NCI-H526 treated with DMSO at 0.1 percent for 48 hours (cell line): Measurements from ENCODE around the gene FARS2.

ENCODE experiments used
- DNase-seq: peaks from one replicate; lab custom pipeline; 2025; lab: John Stamatoyannopoulos, UW

FARS2 gene

DNA sequence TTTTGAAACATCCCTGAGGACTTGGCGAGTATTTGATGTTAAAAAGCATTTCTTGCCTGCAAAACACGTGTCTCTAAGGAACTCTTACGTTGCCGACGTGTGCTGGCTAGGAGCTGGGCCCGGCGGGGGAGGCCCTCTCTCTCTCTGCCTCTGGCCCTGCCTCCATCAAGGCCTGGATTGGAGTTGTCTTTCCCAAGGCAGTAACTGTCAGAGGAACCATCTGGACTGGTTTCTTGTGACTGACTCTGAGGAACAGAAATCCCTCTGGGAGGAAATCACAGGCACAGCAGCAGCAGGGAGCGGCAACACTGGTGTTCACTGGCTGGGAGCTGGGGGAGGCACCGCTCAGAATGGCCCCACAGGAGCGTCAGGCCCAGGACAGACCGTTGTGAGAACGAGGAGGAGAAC, 501.3 kb downstream of the FARS2 start:
- no peak for DNase-seq

DNA sequence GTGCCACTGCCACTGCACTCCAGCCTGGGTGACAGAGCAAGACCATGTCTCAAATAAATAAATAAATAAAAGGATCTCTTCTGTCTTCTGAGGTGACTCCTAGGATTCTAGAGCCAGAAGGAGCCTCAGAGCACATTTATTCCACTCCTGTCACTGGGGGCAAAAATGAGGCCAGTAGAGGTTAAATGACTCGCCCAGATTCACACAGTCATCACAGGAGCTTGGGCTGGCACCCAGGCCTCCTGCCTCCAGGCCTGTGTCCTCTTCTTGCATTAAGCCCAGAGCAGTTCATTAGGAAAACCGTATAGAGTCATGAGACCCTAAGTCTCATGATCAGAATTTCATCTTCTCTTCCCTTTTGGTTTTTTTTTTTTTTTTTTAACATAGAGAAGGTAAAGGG, 502.1 kb downstream of the FARS2 start:
- no peak for DNase-seq

GRCh38 chr6:5763871-5764270, 502.6 kb downstream of the FARS2 start:
- no peak for DNase-seq

GRCh38 chr6:5764401-5764955, 503.2 kb downstream of the FARS2 start:
- no peak for DNase-seq

GRCh38 chr6:5765141-5765760, 503.9 kb downstream of the FARS2 start:
- no peak for DNase-seq

DNA sequence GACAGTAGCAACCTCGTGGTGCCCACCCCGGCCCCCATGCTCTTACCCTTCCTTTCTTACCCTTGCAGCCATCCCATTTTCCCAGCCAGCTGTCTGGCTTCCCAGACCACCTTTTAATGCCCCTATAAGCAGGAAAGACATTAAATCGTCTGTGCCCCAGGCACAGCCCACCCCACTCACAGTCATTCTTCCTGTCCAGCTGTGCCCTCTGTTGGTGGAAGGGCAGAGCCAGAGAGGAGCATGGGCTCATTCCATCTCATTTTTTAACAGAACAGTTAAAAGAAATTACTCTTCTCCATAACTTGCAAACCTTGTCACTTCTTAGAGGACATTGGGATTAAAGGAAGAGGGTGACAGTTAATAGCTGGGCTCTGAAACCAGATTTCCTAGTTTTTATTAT, 504.9 kb downstream of the FARS2 start:
- no peak for DNase-seq

DNA sequence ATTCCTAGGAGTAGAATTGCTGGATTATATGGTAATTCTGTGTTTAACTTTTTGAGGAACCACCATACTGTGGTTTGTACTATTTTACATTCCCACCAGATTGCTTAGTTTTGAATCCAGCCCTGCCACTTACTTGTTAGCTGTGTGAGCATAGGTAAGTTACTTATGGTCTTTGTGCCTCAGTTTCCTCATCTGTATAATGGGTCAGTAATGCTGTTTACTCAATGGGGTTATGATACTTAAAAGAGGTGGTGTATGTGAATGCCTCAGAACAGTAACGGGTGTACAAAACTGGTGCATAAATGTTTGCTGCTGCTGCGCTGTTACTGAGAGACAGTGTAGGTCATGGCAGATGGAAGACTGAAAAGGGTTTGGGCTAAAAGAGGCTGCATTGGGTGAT, 506.2 kb downstream of the FARS2 start:
- no peak for DNase-seq

DNA sequence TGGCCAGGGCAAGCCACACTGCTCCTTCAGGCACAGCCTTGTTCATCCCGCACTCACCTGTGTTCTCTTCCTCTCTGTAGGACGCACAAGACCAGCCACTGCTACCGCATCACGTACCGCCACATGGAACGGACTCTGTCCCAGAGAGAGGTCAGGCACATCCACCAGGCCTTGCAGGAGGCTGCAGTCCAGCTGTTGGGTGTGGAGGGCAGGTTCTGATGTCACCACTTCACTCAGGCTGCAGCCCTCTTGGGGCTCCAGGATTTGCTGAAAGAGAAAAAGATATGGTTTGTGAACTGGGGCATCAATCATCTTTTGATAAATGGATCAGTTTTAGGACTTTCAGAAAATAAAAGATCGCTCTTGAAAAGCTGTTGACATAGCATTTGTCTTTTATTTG, 509.9 kb downstream of the FARS2 start:
- no peak for DNase-seq

- DNase-seq: no peak
Measured at GRCh38 chr6:5771759-5772390, 510.6 kb downstream of the FARS2 start.

GRCh38 chr6:5772408-5773120, 511.3 kb downstream of the FARS2 start:
- DNase-seq: no peak

DNA sequence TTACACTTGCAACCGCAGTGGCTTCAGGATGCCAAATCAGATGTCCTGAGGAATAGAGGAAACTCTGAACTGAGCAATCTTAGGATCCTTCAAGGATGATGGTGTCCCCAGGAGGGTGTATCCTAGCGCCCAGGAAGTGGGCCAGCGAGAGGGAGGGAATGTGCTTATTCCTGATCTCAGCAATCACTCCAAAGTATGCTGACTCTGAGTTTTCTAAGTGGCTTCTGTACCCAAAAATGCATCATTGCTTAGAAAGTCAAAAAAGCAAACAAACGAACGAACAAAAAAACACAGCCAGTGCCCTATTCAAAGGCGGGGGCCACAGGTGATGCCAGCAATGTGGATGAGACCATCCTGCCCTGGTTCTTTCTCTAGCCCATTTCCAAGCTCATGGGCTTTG, 514.8 kb downstream of the FARS2 start:
- DNase-seq: no peak

GRCh38 chr6:5776706-5777390, 515.5 kb downstream of the FARS2 start:
- DNase-seq: no peak

DNA sequence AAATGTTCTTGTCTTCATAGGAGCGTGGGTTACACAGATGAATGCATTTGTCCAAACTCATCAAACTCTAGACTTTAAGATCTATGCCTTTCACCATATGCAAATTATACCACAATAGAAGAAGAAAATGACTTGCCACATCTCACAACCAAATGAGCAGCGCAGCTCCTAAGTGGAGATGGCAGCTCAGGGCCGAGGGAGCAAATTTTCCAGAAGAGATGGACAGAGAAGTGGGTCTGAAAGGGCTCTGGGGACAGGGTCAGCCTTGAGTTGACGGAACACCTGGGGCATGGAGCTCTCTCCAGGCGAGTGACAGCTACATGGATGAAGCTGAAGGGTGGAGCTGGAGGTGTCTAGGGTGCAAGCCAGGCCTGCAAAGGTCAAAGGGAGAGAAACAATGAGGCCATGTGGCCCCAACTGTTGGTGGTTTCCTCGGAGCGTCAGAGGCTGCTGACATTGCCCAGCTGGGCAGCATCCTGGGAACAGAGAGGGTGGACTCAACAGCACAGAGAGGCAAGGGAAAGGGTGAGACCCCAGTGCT, 517.1 kb downstream of the FARS2 start:
- no peak for DNase-seq

DNA sequence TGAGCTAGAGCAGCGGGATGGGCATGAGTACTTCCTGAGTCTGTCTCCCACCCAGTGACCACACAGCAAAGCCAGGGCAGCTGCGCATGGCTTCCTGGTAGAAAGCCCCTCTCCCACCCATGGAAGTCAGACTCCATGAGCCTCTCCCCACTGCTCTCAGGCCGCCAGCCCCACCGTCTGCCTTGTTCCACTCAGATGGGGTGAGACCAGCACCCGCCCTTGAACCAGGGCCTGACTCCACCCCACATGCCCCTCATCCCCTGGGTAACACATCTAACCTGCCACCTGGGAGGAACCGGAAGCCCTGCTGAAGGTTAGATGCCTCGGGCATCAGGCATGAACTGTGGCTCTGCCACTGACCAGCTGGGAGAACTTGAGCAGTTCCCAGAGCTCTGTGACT, 517.6 kb downstream of the FARS2 start:
- DNase-seq: no peak

- no peak for DNase-seq
Measured at GRCh38 chr6:5781019-5781418, 519.7 kb downstream of the FARS2 start.

GRCh38 chr6:5781966-5782556, 520.7 kb downstream of the FARS2 start:
- DNase-seq: no peak

DNA sequence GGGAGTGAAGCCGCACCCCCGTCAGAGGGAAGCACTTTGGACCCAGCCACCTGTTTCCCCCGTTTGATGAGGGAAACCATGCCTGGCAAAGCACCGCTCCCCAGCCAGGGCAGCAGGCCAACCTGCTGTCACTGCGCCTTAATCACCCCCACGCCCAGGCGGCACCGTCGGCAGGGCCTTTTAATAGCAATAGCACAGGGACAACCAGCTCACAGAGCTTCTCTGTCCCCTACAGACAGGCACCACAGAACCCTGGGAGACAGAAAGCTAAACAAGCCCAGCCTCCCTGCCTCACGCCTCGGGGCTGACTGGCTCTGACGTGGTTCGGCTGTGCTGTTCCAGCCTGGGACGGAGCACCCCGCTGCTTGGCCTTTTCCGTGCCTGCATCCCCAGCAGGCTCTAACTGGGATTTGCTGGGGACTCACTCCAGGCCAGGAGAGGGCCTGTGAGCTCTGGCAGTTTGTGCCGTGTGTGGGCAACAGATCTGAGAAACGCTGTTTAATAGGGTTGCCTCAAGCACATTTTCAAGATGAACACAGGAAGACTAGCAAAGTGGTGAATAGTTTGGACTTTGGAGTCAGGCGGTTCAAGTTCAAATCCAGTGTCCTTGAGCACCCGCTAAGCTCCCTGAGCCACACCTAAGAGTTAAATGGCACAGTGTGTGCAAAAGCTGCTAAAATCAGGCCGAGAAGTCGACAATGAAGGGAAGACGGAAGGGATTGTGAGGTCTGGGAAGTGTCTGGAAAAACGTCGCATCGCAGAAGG, 521.7 kb downstream of the FARS2 start:
- DNase-seq: no peak

DNA sequence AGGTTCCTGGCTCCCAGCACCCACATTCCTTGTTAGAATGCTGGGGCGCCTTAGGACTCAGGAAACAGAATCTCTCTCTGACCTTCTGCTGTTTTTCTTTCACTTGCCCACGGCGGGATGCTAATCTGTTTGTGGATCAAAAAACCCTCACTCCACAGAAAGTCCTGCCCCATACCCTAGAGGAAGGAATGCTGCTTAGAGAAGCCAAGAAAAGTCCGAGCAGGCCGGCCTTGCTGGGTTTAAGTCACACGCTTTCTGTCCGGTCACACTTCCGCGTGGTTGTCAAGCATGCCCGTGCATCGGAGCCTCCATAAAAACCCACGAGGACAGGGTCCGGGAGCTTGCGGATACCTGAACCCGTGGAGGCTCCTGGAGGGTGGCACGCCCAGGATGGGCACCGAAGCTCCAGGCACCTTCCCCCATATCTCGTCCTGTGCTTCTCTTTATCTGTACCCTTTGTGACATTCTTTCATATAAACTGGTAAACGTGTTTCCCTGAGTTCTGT, 522.3 kb downstream of the FARS2 start:
- DNase-seq: no peak

- DNase-seq: no peak
Measured at GRCh38 chr6:5785249-5785648, 523.9 kb downstream of the FARS2 start.

DNA sequence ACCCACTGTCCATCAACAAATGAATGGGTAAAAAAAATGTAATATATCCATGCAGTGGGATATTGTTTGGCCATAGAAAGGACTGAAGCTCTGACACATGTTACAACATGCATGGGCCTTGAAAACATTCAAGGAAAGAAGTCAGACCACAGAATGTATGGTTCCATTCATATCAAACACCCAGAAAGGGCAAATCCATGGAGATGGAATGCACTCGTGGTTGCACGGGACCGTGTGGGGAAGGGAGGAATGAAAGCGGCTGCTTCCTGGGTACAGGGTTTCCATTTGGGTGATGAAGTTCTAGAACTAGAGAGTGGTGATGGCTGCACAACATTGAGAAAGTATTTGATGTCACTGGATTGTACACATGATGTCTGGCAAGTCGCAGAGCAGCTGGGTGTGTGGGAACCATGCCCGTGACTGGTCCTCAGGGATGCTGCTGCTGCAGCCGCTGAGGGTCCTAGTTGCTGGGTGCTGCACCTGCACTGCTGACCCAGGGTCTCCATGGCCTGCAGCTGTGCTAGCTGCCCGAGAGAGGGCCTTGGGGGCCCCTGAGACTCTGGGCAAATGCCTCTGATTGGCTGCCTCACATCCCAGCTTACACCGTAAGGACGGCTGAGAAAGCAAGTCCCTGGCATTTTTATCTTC, 525.1 kb downstream of the FARS2 start:
- no peak for DNase-seq
